Dedifferentiated amniotic fluid mesenchymal stem cell (primary cell): ENCODE results near the gene GRAP2.
A peak's percentile ranks its signal among the peaks of the same experiment; 100 is the strongest.
"Not testable (repeated sequence)": the region's sequence is repeated elsewhere in the genome, so short reads cannot be mapped to it uniquely, and the experiment has no call there.

Source experiments
- DNase-seq: peaks from one replicate; pipeline ENCODE4 v3.0.0-alpha.2; 2016; ENCODE audit errors: extremely low spot score

Gene GRAP2

GRCh38 chr22:39992894-39993293, 92.0 kb downstream of the GRAP2 start:
- DNase-seq, result not testable (repeated sequence)

GRCh38 chr22:39994041-39994565, 93.2 kb downstream of the GRAP2 start:
- no peak for DNase-seq

- no peak for DNase-seq
Measured at GRCh38 chr22:39994566-39995392, 93.9 kb downstream of the GRAP2 start, which contains the start of gene FAM83F. Gene FAM83F, plus strand, starts transcription at chr22:39994954. Its CDS starts 89 bp downstream, at chr22:39995043.

- no peak for DNase-seq
Measured at GRCh38 chr22:39995393-39996252, 94.7 kb downstream of the GRAP2 start.

- no peak for DNase-seq
Measured at GRCh38 chr22:39996732-39997131, 95.8 kb downstream of the GRAP2 start.

GRCh38 chr22:39997421-39997820, 96.5 kb downstream of the GRAP2 start:
- no peak for DNase-seq

- no peak for DNase-seq
Measured at GRCh38 chr22:39997939-39998726, 97.2 kb downstream of the GRAP2 start.

- DNase-seq, result no peak
Measured at GRCh38 chr22:39999144-39999757, 98.4 kb downstream of the GRAP2 start.

GRCh38 chr22:40000171-40000570, 99.3 kb downstream of the GRAP2 start:
- no peak for DNase-seq

GRCh38 chr22:40001106-40001505, 100.2 kb downstream of the GRAP2 start:
- no peak for DNase-seq

GRCh38 chr22:40001800-40002577, 101.1 kb downstream of the GRAP2 start:
- DNase-seq, result peak; percentile 38

- DNase-seq, result no peak
Measured at GRCh38 chr22:40002935-40003715, 102.2 kb downstream of the GRAP2 start.

- DNase-seq, result no peak
Measured at GRCh38 chr22:40004836-40005235, 104.0 kb downstream of the GRAP2 start.

- DNase-seq, result no peak
Measured at GRCh38 chr22:40006641-40007040, 105.8 kb downstream of the GRAP2 start.

- DNase-seq, result no peak
Measured at GRCh38 chr22:40007853-40008710, 107.2 kb downstream of the GRAP2 start.

- DNase-seq, result no peak
Measured at GRCh38 chr22:40008726-40009291, 107.9 kb downstream of the GRAP2 start.

GRCh38 chr22:40009292-40009774, 108.4 kb downstream of the GRAP2 start:
- DNase-seq, result no peak
